ENCODE measurements around the gene CDK5. TPM values are rescaled to one million over a fixed set of nuclear protein-coding genes. Genes with fewer than 3 reads are reported as not detected.
"Not testable (repeated sequence)": the region's sequence is repeated elsewhere in the genome, so short reads cannot be mapped to it uniquely, and the experiment has no call there.

The CDK5 gene
- polyA plus RNA-seq, 3 donors, result 16.4 to 19.5 (median 18.8) TPM

DNA sequence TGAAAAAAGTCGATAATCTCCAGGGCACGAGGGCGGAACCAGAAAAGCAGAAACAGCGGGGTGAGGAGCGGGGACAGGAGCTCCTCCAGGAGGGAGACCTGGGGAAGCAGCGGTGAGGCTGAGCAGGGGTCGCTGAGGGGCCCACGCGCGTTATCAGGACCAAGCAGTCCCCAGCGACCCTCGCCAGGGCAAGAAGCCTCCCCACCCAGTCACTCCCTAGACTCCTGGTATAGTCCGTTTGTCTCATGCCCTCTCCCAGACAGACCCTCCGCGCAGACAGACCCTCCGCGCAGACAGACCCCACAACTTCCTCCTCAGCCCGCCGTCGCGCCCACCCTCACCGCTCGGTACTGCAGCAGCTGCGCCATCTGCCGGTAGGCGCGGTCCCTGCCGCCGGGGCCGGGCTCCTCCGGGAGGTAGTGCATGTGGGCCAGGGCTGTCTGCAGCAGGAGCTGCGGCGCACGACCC, 39.7 kb downstream of the CDK5 start:
- peak; percentile 67 for DNase-seq

DNA sequence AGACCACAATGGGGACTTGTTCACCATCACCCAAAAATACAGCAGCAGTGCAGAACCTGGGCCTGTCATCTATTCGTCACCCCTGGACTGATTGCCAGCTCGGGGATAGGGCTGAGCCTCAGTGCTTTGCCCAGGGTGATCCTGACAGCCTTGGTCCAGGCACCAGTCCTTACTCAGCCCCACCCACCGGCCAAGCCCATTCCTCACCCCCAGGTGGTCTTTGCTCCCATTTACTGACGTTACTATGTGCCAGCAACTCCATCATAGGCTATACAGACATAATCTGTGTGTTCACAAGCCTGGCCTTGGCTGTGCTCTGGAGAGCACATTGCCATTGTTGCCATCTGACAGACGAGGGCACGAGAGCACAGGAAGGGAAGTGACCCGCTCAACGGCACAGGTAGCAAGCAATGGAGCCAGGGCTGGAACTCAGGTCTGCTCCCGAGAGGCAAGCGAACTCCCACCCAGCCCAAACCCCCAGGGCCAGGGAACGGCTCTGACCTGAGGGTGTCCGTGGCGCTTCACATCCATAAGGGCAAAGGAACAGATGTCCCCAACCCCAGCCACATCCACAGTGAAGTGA, 40.2 kb downstream of the CDK5 start:
- DNase-seq, result no peak

DNA sequence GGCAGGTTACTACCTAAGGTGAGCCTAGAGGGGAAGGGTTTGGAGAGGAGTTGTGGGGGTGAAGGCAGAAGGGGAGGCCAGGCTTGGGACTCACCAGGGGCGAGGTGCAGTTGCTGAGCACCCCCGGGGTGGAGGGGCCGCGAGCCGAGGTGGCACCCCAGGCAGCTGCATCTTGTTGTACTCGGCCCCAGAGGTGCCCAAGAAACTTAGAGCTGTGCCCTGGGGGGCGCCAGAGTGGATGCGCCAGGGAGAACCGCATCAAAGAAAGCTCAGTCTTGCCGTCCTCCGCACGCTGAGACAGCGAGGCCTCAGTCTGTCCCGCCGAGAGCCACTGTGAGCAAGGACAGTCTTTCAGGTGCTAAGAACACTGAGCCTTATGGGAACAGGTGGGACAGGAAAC, 40.8 kb downstream of the CDK5 start:
- no peak for DNase-seq

DNA sequence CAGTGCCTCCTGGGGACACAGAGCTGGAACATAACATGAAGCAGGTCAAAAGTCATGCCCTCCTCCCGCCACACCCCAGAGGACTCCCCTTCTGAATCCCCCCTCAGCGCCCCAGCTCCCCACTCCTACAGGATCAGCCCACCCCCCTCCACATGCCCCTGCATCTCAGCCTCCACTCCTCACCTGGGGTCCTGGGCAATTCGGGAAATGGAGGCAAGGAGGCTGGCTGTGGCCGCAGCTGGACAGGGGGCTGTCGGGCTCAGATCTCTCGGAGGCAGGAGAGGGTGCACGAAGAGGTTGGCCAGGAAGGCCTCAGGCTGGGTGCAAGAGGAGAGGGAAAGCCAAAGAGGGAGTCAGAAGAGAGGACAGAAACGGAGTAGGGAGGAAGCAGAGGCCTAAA, 41.2 kb downstream of the CDK5 start:
- DNase-seq, result no peak

DNA sequence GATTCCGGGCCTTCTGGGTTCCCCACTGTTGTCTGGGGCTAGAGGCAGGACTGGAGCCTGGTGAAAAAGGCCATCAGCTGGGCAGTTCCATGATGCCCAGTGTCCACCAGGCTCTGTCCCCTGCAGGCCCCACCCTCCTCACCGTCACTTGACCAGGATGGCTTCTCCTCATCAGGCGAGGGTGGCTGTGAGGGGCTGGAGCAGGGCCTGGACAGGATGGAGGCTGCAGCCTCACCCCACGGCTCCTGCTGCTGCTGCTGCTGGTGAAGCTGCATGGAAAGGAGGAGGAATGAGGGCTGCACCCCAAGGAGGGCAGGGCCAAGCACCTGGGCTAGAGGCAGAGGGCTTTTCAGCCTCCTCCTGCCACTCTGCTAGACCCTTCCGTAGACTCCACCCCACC, 41.7 kb downstream of the CDK5 start:
- no peak for DNase-seq

DNA sequence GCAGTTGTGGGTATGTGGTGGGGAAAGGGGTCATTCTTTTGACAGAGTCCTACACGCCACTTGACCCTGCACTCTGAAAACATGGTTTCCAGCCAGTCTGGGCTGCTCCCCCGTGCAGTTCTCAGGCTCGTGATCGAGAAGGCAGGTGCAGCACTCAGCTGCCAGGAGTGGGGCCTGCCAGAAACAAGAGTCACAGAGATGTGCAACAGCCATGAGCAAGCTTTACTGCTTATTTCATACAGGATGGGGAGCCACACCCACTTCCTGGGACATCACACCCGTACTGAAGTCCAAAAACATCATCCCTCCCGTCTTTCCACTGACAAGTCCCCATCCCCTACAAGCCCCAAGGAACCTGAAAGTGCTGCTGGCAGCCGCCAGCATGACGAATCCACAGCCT, 42.7 kb downstream of the CDK5 start:
- no peak for DNase-seq

DNA sequence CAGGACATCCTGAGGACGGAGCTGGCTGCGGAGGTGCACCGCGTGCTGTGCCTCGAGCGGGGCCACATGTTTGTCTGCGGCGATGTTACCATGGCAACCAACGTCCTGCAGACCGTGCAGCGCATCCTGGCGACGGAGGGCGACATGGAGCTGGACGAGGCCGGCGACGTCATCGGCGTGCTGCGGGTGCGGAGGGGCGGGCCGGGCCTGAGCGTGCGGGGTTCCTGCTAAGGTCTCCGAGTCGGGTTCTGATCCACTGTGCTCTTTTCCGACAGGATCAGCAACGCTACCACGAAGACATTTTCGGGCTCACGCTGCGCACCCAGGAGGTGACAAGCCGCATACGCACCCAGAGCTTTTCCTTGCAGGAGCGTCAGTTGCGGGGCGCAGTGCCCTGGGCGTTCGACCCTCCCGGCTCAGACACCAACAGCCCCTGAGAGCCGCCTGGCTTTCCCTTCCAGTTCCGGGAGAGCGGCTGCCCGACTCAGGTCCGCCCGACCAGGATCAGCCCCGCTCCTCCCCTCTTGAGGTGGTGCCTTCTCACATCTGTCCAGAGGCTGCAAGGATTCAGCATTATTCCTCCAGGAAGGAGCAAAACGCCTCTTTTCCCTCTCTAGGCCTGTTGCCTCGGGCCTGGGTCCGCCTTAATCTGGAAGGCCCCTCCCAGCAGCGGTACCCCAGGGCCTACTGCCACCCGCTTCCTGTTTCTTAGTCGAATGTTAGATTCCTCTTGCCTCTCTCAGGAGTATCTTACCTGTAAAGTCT, 43.8 kb downstream of the CDK5 start:
- DNase-seq, result peak; percentile 87

DNA sequence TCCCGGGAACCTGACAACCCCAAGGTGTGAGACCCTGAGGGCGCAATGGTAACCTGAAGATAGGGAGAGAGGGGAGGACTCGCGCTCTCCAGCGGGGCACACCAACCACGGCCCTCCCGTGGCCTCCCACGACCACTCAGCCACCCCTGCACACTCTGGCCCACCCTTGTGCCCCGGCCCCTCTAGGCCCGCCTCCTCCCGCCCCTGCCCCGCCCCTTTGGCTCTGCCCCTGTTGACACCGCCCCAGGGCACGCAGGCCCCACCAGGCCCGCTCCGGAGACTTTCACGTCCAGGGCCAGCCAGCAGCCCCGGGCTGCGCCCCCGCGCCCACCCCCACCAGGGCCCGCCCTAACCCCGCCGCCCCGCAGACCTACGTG, 44.4 kb downstream of the CDK5 start:
- DNase-seq, result no peak

DNA sequence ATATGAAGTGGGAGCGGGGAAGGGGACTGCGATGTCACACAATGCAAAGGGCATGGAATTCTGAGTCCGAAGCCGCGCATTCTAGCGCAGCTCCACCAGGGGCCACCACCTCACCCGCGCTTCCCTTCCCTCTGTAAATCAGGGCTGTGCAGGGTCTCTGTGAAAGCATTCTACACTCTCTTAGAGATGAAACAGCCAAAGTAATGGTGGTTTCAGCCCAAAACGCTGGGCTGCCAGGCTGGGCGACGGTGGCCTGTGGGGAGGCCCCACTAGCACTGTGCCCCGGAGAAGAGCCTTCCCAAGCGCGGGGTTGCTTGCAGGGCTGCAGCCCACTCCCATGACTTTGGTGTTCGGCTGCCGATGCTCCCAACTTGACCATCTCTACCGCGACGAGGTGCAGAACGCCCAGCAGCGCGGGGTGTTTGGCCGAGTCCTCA, 44.8 kb downstream of the CDK5 start:
- DNase-seq, result no peak

DNA sequence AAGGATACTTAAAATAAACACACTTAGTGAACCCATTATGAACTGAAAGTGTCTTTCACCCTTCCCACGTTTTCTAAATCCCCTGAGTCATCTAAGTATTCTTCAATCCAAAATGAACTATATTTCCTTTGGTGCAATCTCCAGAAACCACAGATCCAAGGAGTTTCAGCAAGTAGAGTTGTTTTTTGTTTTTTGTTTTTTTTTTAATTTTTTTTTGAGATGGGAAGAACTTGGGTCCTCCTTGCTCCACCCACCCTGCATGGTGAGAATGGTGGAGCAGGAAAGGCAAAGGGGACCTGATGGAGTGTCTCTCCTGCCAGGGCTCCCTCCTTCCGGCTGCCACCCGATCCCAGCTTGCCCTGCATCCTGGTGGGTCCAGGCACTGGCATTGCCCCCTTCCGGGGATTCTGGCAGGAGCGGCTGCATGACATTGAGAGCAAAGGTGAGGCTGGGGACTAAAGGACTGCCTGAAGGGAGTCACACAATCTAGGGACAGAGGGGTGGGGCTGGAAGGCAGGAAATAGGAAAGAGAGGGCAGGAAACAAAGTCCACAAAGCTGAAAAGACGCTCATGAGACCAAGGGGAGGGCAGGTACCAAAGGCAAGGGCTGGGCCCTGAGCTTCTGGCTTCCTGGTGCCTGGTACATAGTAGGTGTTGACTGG, 45.5 kb downstream of the CDK5 start:
- DNase-seq, result no peak

DNA sequence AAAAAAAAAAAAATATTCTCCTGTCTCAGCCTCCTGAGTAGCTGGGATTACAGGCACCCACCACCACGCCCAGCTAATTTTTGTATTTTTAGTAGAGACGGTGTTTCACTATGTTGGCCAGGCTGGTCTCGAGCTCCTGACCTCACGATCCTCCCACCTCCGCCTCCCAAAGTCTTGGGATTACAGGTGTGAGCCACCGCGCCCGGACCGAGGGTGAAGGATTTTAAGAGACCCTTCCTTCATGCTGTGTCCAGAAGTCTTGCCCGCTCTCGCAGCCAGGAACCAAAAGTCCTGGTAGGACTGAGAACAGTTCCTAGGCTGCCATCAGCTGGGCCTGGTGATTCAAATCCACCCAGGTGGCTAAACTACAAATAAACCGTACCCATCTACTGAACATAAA, 46.1 kb downstream of the CDK5 start:
- not testable (repeated sequence) for DNase-seq

DNA sequence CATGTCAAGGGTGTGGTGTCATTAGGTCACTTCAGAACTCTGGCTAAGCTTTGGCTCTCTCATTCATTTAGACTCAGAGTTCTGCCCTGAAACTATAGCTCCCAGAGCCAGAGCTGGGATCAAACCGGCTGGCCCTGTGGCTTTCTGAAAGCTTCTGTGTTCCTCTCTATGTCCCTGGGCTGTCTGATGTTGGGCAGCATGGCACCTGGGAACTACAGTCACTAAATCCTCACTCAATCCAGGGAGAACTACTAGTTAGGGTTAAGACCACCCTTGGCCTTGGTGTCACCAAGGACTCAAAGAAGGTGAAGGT, 46.6 kb downstream of the CDK5 start:
- no peak for DNase-seq

DNA sequence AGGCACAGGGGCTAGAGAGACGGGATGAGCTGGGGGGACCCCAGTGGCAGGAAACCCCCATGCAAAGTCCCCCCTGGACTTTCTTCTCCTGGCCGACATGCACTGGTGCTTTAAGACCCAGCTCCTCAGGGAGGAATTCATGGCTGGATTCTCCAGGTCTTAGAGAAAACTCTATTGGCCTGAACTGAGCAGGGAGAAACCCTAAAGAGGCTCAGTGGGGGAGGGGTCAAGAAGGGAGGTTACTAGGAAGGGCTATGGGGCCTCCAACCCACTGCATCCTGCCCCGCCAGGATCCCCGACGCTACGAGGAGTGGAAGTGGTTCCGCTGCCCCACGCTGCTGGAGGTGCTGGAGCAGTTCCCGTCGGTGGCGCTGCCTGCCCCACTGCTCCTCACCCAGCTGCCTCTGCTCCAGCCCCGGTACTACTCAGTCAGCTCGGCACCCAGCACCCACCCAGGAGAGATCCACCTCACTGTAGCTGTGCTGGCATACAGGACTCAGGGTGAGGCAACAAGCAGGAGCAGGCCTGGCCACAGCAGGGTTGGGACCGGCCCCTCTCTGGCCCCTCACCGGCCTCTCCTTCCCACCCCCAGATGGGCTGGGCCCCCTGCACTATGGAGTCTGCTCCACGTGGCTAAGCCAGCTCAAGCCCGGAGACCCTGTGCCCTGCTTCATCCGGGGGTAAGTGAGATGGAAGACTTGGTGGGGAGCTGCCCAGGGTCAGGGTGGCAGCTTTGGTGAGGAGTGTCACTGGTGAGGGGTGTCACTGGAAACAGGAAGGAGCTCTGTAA, 47.2 kb downstream of the CDK5 start:
- DNase-seq, result no peak

DNA sequence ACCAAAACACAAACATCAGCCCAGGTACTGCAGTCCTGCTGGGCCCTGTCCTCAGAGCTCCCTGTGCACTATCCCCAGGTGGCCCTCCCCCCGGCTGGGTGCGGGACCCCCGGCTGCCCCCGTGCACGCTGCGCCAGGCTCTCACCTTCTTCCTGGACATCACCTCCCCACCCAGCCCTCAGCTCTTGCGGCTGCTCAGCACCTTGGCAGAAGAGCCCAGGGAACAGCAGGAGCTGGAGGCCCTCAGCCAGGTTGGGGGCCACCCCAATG, 47.7 kb downstream of the CDK5 start:
- no peak for DNase-seq

DNA sequence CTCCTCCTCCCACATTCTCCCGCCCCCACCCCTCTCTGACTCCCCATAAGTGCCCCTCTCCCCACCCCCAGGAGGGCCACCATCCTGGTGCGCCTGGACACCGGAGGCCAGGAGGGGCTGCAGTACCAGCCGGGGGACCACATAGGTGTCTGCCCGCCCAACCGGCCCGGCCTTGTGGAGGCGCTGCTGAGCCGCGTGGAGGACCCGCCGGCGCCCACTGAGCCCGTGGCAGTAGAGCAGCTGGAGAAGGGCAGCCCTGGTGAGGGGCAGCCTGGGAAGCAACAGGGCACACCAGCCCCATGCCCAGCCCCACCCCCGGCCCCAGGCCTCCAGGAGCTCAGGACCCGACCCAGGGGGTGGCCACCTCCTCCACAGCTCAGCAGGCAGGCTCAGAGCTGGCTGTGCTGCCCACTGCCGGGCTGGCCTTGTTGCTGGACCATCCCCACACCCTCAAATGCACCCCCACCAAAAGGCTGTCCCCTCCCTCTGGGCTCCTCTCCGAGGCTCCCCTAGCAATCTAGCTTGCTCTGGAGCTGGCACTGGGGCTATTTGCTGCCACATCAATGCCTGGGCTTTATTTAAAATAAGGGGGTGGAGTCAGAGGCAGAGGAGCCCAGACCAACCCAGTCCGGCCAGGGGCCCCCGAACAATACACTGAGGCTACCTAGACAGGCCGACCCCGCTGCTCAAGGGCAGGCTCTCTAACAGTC, 48.2 kb downstream of the CDK5 start:
- DNase-seq, result no peak

DNA sequence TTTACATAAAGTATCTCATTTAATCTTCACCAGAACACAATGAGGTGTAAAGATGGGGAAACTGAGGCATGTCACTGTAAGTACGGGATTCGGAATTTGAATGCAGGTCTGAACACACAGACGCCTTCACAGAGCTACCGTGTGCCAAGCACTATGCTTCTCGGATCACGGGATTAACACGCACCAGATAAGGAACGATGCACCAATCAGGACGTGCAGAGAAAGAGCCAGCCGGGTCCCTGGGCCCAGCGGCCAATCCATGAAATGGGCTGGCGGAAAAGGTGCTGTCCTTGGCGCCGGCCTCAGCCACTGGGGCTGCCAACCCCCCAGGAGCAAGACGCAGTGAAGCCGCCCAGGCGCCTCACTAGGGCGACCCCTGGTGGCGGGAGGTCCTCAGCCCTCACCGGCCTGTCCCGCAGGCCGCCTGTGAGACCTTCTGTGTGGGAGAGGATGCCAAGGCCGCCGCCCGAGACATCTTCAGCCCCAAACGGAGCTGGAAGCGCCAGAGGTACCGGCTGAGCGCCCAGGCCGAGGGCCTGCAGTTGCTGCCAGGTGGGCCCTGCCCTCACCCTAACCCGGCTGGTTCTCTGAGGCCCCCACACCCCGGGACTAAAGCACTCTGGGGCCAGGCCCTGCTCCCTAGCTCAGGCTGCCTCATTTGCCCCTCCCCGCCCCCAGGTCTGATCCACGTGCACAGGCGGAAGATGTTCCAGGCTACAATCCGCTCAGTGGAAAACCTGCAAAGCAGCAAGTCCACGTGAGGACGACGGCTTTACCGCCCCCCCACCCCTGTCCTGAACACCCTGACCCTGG, 49.0 kb downstream of the CDK5 start:
- DNase-seq, result no peak

DNA sequence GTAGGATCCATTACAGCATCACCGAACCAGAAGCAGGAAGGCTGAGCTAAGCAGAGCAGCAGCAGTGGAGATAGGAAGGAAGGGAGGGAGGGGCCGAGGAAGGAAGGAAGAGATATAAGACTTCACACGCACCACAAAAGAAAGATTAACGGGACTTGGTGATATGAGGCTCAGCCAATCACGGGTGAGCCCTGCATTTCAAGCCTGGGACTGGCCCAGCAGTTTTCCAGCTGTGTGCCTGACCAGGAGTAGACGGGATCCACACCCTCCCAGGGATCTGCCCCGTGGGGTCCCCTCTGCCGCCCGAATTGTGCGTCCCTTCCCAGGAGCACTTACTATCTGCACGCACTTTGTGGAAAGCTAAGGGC, 49.6 kb downstream of the CDK5 start:
- DNase-seq, result no peak

DNA sequence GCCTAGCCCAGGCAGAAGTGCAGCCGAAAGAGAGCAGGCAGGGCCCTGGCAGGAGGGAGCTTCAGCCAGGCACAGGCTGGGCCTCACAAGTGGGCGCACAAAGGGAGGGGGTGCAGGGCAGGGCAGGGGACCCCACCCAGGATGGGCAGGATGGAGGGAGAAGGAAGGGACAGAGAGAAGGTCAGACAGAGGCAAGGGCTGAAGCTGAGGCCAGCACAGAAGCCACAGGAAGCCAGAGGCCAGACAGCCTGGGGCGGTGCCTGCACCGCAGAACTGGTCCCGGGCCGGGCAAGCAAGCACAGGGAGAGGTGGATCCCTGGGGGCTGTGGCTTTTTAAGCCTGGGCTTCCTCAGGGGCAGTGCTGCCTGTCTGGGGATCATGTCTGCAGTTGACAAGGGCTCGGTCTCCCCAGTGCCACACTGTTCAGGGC, 50.2 kb downstream of the CDK5 start:
- DNase-seq, result no peak

DNA sequence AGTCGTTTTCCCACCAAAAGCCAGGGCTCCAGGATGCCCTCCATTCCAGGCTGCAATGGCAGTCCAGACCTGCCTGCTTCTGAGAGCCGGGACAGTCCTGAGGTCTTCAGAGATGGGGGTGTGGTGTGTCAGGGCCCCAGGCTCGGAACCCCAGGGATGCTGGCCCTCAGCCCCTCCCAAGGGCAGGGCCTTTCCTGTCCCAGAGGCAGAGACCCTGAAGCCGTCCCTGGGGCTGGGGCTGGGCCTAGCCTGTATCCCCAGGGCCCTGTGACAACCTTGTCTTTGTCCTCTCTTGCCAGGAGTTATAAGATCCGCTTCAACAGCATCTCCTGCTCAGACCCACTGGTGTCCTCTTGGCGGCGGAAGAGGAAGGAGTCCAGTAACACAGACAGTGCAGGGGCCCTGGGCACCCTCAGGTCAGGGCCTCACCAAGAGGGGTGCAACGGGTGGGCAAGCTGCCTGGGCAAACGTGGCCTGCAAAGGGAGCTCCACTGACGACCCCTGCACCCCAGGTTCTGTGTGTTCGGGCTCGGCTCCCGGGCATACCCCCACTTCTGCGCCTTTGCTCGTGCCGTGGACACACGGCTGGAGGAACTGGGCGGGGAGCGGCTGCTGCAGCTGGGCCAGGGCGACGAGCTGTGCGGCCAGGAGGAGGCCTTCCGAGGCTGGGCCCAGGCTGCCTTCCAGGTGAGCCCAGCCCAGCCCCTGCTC, 51.0 kb downstream of the CDK5 start:
- no peak for DNase-seq

DNA sequence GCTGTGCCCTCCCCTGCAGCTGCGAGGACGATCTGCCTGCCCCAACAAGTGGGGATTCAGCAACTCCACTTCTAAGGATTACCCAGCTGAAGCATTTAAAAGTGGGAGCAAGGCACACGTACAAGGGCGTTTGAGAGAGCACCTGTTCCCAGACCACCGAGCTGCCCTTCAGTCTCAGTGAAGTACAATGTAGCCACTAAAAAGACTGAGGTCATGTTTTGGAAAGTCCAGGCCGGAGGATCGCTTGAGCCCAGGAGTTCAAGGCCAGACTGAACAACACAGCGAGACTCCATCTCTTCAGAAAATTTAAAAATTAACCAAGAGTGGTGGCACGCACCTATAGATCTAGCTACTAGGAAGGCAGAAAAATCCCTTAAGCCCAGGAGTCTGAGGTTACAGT, 52.1 kb downstream of the CDK5 start:
- DNase-seq, result no peak
